RWPE1 (cell line): ENCODE data around the gene ACSS1.
A peak's percentile ranks its signal among the peaks of the same experiment; 100 is the strongest.

ENCODE experiments used
- CTCF ChIA-PET: fragments of 350-600 bp; sonication (Branson Sonifier 250); formaldehyde crosslinking; extraction: SDS; loops from one replicate; lab custom pipeline; 2021; lab: Yijun Ruan, JAX
- POLR2A ChIA-PET: fragments of 400-600 bp; formaldehyde crosslinking; extraction: SDS; loops from one replicate; lab custom pipeline; 2020; ENCODE audit warnings: antibody characterized with exemption; ENCODE audit not compliant: low non-redundant PET; lab: Yijun Ruan, JAX
- DNase-seq: peaks from one replicate; pipeline ENCODE4 v3.0.0; 2012; ENCODE audit warnings: low spot score
- H3K27ac ChIP-seq: fragments of 450-650 bp; 2 replicates; pipeline ENCODE4 v1.5.1; 2017
- CTCF ChIP-seq: fragments of 450-650 bp; conservative IDR thresholded peaks from 2 replicates; pipeline ENCODE4 v1.5.1; 2017; ENCODE audit warnings: low read depth, mild to moderate bottlenecking

The ACSS1 gene

GRCh38 chr20:25058051-25058846 is at the start of gene ACSS1:
Gene ACSS1, minus strand, starts transcription at chr20:25058139. Its CDS starts 37 bp downstream, at chr20:25058102.
- no peak for DNase-seq
- CTCF ChIA-PET, result interaction anchor here (0.6 to 1.0 kb wide), 2 partner anchors 64 to 168 kb away, joined by 3 to 5 read pairs; no protein-coding TSS in a partner anchor
- H3K27ac ChIP-seq, result peak within 1 kb of the TSS; percentile 66
- POLR2A ChIA-PET, result no interaction called here
- TF ChIP-seq CTCF, result no peak

- ChIA-PET CTCF (no interaction called here), POLR2A (no interaction called here)
- no peak for DNase-seq
- no peak overlapping the region for H3K27ac ChIP-seq
- TF ChIP-seq CTCF, result no peak
Observed at GRCh38 chr20:25103526-25103925, 45.6 kb upstream of the ACSS1 start.

GRCh38 chr20:25100914-25101313 is 43.0 kb upstream of the ACSS1 start:
- DNase-seq, result no peak
- POLR2A ChIA-PET, result no interaction called here
- no peak overlapping the region for H3K27ac ChIP-seq
- TF ChIP-seq CTCF, result no peak
- CTCF ChIA-PET, result no interaction called here

- CTCF ChIA-PET, result no interaction called here
- H3K27ac ChIP-seq, result no peak overlapping the region
- TF ChIP-seq CTCF, result no peak
Observed at GRCh38 chr20:25099601-25100140, 41.7 kb upstream of the ACSS1 start.

GRCh38 chr20:25097498-25097897 is 39.6 kb upstream of the ACSS1 start:
- no peak for TF ChIP-seq CTCF
- no peak overlapping the region for H3K27ac ChIP-seq
- POLR2A ChIA-PET, result no interaction called here
- CTCF ChIA-PET, result no interaction called here
- no peak for DNase-seq

More at GRCh38 chr20:25099601-25100140, 41.7 kb upstream of the ACSS1 start:
- no peak for DNase-seq
- POLR2A ChIA-PET, result no interaction called here

GRCh38 chr20:25090492-25091429 is 32.8 kb upstream of the ACSS1 start:
- ChIA-PET POLR2A (no interaction called here), CTCF (interaction anchor here (0.9 kb wide), 1 partner anchor 25 kb away, joined by 3 read pairs; no protein-coding TSS in a partner anchor)
- H3K27ac ChIP-seq, result no peak overlapping the region
- no peak for DNase-seq
- no peak for TF ChIP-seq CTCF
